Body of pancreas (tissue), 4 donors: Measurements from ENCODE around the gene C1RL. TPM values are rescaled to one million over a fixed set of nuclear protein-coding genes. Genes with fewer than 3 reads are reported as not detected.

Experiments used
- ATAC-seq: fragments of 150-250 bp; one replicate; pipeline ENCODE4 v1.9.1; 2016
- DNase-seq, 4 donors: peaks; one replicate each; pipeline ENCODE4 v3.0.0-alpha.2; 2019
- H3K27ac ChIP-seq, 4 donors: fragments of 200-600 bp; sonication (generic); 1 replicate in 3 of 4; 2 replicates in 1 of 4; pipeline versions ENCODE4 v1.5.1 to v1.6.1; 2016 to 2019; ENCODE audit warnings: mild to moderate bottlenecking in 1 of 4, mixed read lengths in 1 of 4, moderate library complexity in 1 of 4
- H3K27me3 ChIP-seq, 2 donors: fragments of 200-600 bp; sonication (generic); one replicate each; pipeline ENCODE4 v1.6.0; 2016; ENCODE audit warnings: mild to moderate bottlenecking in 1 of 2
- H3K36me3 ChIP-seq, 2 donors: fragments of 200-600 bp; sonication (generic); replicated peaks in 1 of 2; 2 replicates each; pipeline ENCODE4 v1.5.1; 2016; ENCODE audit warnings: low read depth in 2 of 2; ENCODE audit not compliant: insufficient read depth in 1 of 2
- H3K4me1 ChIP-seq: fragments of 200-600 bp; sonication (generic); one replicate; pipeline ENCODE4 v1.6.0; 2016
- H3K4me3 ChIP-seq, 2 donors: fragments of 200-600 bp; sonication (generic); 1 replicate in 1 of 2; 2 replicates in 1 of 2; pipeline ENCODE4 v1.5.1; 2016 to 2019
- H3K9me3 ChIP-seq, 3 donors: fragments of 200-600 bp; sonication (generic); 1 replicate in 2 of 3; 2 replicates in 1 of 3; pipeline ENCODE4 v1.5.1; 2016
- CTCF ChIP-seq, 7 experiments: fragments of 450-650 bp in 4 of 7; fragments of 200-600 bp in 3 of 7; sonication (generic) in 3 of 7; IDR thresholded peaks; one replicate each; pipeline ENCODE4 v1.5.1; 2016 to 2019; ENCODE audit warnings: antibody characterized with exemption in 7 of 7
- POLR2A ChIP-seq, 3 donors: fragments of 450-650 bp; IDR thresholded peaks; one replicate each; pipeline ENCODE4 v1.6.1; 2016; ENCODE audit warnings: antibody characterized with exemption in 3 of 3, mild to moderate bottlenecking in 2 of 3
- WGBS, 2 donors: methylation state at CpG; one replicate each; pipeline ENCODE4 v1.1.5; 2017; 5-methylcytosine and 5-hydroxymethylcytosine counted together
- intact Hi-C: fragments of 100-400 bp; cut with DNase I; formaldehyde crosslinking; loops from one replicate; pipeline ENCODE4 v1.15.1; 2023
- total RNA-seq, 2 donors: library from RNA; depleted of rRNA; stranded (reverse); fragments of >200 nt; gene quantifications; one replicate each; pipeline ENCODE4 v1.1.0, GENCODE V29; 2016

C1RL gene
- total RNA-seq, 2 donors from 2014 or later, result 64.6 to 99.6 TPM

GRCh38 chr12:7065073-7065623 is 43.9 kb downstream of the C1RL start:
- no peaks in the 10 kb centered on the region for H3K9me3 ChIP-seq
- intact Hi-C loops, result no loop called here
- peaks cover 31% of the 10 kb centered on the region for H3K4me1 ChIP-seq
- H3K27ac ChIP-seq, result no peak overlapping the region
- H3K4me3 ChIP-seq, result no peak overlapping the region
- TF ChIP-seq CTCF (IDR thresholded peaks at IDR 0.05) (no peak), POLR2A (IDR thresholded peaks at IDR 0.05) (no peak)
- ATAC-seq (no peak), DNase-seq (no peak)
- H3K36me3 ChIP-seq, result no peaks in the 10 kb centered on the region
- WGBS, 2 donors, result 73 to 74% methylated on average over 7 of the region's 7 CpGs
- no peaks in the 10 kb centered on the region for H3K27me3 ChIP-seq

- TF ChIP-seq POLR2A (IDR thresholded peaks at IDR 0.05), result no peak
- no peak for TF ChIP-seq CTCF (IDR thresholded peaks at IDR 0.05)
- DNase-seq (no peak), ATAC-seq (no peak)
- H3K4me3 ChIP-seq, result no peak overlapping the region
- no peak overlapping the region for H3K27ac ChIP-seq
- H3K27me3 ChIP-seq, result no peaks in the 10 kb centered on the region
- no peaks in the 10 kb centered on the region for H3K9me3 ChIP-seq
- 66 to 77% methylated on average over 3 of the region's 3 CpGs for WGBS, 2 donors
- H3K4me1 ChIP-seq, result peaks cover 32% of the 10 kb centered on the region
- intact Hi-C loops, result no loop called here
- H3K36me3 ChIP-seq, result no peaks in the 10 kb centered on the region
These were observed 44.5 kb downstream of the C1RL start for GRCh38 chr12:7064516-7064915.

GRCh38 chr12:7061596-7061995 is 47.4 kb downstream of the C1RL start:
- no peak for DNase-seq
- no peak for ATAC-seq
- Histone ChIP-seq H3K27ac (no peak overlapping the region), H3K9me3 (no peaks in the 10 kb centered on the region), H3K36me3 (no peaks in the 10 kb centered on the region), H3K4me1 (peaks cover 17% of the 10 kb centered on the region), H3K27me3 (no peaks in the 10 kb centered on the region), H3K4me3 (no peak overlapping the region)
- TF ChIP-seq CTCF (IDR thresholded peaks at IDR 0.05), result no peak
- TF ChIP-seq POLR2A (IDR thresholded peaks at IDR 0.05), result no peak
- intact Hi-C loops, result no loop called here
- 70 to 71% methylated on average over 7 of the region's 7 CpGs for whole genome bisulfite sequencing, 2 donors

- no peak for ATAC-seq
These were observed 47.9 kb downstream of the C1RL start for GRCh38 chr12:7061138-7061537.

More at GRCh38 chr12:7061138-7061537, 47.9 kb downstream of the C1RL start:
- no peak for TF ChIP-seq CTCF (IDR thresholded peaks at IDR 0.05)
- no peak for TF ChIP-seq POLR2A (IDR thresholded peaks at IDR 0.05)
- Histone ChIP-seq H3K27ac (peak overlapping the region in 3 of 4 donors; percentile 49 to 76 (median 57)), H3K36me3 (no peaks in the 10 kb centered on the region), H3K4me1 (peaks cover 17% of the 10 kb centered on the region), H3K9me3 (no peaks in the 10 kb centered on the region), H3K4me3 (no peak overlapping the region), H3K27me3 (no peaks in the 10 kb centered on the region)
- intact Hi-C loops, result no loop called here
- no peak for DNase-seq
- WGBS, 2 donors, result 66 to 69% methylated on average over 13 of the region's 13 CpGs
